GM23248 (cell line): Measurements from ENCODE around the gene ITPKC.

Experiments
- EZH2 ChIP-seq: fragments of 200-600 bp; sonication (generic); IDR thresholded peaks from 2 replicates; pipeline ENCODE4 v1.6.1; 2018; ENCODE audit warnings: antibody characterized with exemption, mild to moderate bottlenecking; ENCODE audit not compliant: insufficient read depth, poor library complexity, severe bottlenecking
- EZH2phosphoT487 ChIP-seq: fragments of 200-600 bp; sonication (generic); IDR thresholded peaks from 2 replicates; pipeline ENCODE4 v1.6.1; 2018; ENCODE audit warnings: antibody characterized with exemption, moderate library complexity, mild to moderate bottlenecking, low read depth; ENCODE audit not compliant: insufficient read depth

DNA sequence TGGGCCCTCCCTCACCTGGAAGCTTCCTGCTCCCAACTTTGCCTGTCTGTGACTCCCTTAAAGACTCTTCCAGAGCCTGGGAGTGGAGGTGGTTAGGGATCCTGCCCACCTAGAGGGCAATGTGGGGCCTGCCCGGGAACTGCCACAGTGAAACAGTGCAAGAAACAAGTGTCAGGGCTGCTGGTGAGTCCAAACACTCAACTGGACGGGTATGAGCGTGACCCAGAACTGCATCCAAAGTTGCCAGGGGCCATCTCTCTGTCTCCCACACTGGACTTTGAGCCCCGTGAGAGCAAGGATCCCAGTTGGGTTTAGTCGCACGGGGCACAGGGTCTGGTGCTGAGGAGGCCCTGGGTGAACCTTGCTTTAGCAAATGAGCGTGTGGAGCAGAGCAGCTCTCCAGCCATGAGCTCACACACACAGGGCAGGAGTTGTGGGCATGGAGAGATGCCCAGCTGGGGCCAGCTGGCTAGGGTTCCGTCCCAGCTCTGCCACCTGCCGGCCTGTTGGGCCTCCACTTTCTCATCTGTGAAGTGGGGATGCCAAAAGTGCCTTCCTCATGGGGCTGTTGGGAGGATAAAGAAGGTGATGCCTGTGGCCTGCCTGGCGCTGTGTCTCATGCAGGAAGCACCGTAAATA lies 23.6 kb upstream of the ITPKC start:
- no peak for TF ChIP-seq EZH2phosphoT487
- no peak for TF ChIP-seq EZH2
